ENCODE data around the gene SLC39A8.

GRCh38 chr4:102259081-102259480 lies 86.2 kb downstream of the SLC39A8 start:
- TF ChIP-seq POLR2AphosphoS5 (IDR thresholded peaks at IDR 0.05; ENCODE audit: low read depth, low read length): no peak
- TF ChIP-seq CHD2 (IDR thresholded peaks at IDR 0.05; ENCODE audit: low read length, partially characterized antibody): no peak
- TF ChIP-seq CTCF (IDR thresholded peaks at IDR 0.05): no peak
- TF ChIP-seq USF2 (IDR thresholded peaks at IDR 0.05; ENCODE audit: borderline replicate concordance, low read depth, low read length): no peak
- TF ChIP-seq RXRA (IDR thresholded peaks at IDR 0.05; ENCODE audit: borderline replicate concordance, low read depth): no peak
- no peak for TF ChIP-seq RFX5 (IDR thresholded peaks at IDR 0.05; ENCODE audit: low read length)
